ENCODE results near the gene PUSL1. TPM values are rescaled to one million over a fixed set of nuclear protein-coding genes. Genes with fewer than 3 reads are reported as not detected.

PUSL1 gene
- total and polyA plus RNA-seq, 2 of the 13 experiments (the other 11 are each of a cell fraction or from before 2014, with no cell fraction given), result 8.3 to 22.2 TPM

GRCh38 chr1:1349256-1350012, 41.0 kb downstream of the PUSL1 start, which contains the start of gene DVL1 (continued):
- no peak for TF ChIP-seq ZBTB37 (CRISPR knock-in tag; IDR thresholded peaks at IDR 0.05)
- no peak for TF ChIP-seq ELF3 (CRISPR knock-in tag; IDR thresholded peaks at IDR 0.05)
- no peak for TF ChIP-seq ZNF850 (CRISPR knock-in tag; conservative IDR thresholded peaks at IDR 0.05)
- TF ChIP-seq ZSCAN25 (CRISPR knock-in tag; IDR thresholded peaks at IDR 0.05), result no peak
- TF ChIP-seq, protein P1, sequence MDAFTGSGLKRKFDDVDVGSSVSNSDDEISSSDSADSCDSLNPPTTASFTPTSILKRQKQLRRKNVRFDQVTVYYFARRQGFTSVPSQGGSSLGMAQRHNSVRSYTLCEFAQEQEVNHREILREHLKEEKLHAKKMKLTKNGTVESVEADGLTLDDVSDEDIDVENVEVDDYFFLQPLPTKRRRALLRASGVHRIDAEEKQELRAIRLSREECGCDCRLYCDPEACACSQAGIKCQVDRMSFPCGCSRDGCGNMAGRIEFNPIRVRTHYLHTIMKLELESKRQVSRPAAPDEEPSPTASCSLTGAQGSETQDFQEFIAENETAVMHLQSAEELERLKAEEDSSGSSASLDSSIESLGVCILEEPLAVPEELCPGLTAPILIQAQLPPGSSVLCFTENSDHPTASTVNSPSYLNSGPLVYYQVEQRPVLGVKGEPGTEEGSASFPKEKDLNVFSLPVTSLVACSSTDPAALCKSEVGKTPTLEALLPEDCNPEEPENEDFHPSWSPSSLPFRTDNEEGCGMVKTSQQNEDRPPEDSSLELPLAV (CRISPR knock-in tag; conservative IDR thresholded peaks at IDR 0.05; ENCODE audit: low read depth), result no peak
- TF ChIP-seq, protein P2, sequence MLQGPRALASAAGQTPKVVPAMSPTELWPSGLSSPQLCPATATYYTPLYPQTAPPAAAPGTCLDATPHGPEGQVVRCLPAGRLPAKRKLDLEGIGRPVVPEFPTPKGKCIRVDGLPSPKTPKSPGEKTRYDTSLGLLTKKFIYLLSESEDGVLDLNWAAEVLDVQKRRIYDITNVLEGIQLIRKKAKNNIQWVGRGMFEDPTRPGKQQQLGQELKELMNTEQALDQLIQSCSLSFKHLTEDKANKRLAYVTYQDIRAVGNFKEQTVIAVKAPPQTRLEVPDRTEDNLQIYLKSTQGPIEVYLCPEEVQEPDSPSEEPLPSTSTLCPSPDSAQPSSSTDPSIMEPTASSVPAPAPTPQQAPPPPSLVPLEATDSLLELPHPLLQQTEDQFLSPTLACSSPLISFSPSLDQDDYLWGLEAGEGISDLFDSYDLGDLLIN (CRISPR knock-in tag; IDR thresholded peaks at IDR 0.05; ENCODE audit: borderline replicate concordance), result no peak
- no peak for TF ChIP-seq SSRP1 (CRISPR knock-in tag; IDR thresholded peaks at IDR 0.05)
- no peak for TF ChIP-seq ZNF619 (CRISPR knock-in tag; IDR thresholded peaks at IDR 0.05)
- TF ChIP-seq SAP130 (CRISPR knock-in tag; IDR thresholded peaks at IDR 0.05; ENCODE audit: low read depth), result no peak
- TF ChIP-seq SP1 (IDR thresholded peaks at IDR 0.05), result no peak
- no peak for TF ChIP-seq SP1 (CRISPR knock-in tag; IDR thresholded peaks at IDR 0.05)
- no peak for TF ChIP-seq ZNF597 (CRISPR knock-in tag; IDR thresholded peaks at IDR 0.05)
- TF ChIP-seq MXI1 (IDR thresholded peaks at IDR 0.05; ENCODE audit: borderline replicate concordance, low read depth, low read length), result peak; percentile 37; the same call in 1 of the 3 replicates
- no peak for TF ChIP-seq FOXM1 (CRISPR knock-in tag; IDR thresholded peaks at IDR 0.05)
- TF ChIP-seq MIER3 (CRISPR knock-in tag; IDR thresholded peaks at IDR 0.05; ENCODE audit: borderline replicate concordance), result no peak
- TF ChIP-seq, protein P3, sequence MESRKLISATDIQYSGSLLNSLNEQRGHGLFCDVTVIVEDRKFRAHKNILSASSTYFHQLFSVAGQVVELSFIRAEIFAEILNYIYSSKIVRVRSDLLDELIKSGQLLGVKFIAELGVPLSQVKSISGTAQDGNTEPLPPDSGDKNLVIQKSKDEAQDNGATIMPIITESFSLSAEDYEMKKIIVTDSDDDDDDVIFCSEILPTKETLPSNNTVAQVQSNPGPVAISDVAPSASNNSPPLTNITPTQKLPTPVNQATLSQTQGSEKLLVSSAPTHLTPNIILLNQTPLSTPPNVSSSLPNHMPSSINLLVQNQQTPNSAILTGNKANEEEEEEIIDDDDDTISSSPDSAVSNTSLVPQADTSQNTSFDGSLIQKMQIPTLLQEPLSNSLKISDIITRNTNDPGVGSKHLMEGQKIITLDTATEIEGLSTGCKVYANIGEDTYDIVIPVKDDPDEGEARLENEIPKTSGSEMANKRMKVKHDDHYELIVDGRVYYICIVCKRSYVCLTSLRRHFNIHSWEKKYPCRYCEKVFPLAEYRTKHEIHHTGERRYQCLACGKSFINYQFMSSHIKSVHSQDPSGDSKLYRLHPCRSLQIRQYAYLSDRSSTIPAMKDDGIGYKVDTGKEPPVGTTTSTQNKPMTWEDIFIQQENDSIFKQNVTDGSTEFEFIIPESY (CRISPR knock-in tag; IDR thresholded peaks at IDR 0.05), result peak; percentile 16; the same call in 1 of the 2 replicates
- no peak for TF ChIP-seq ZNF766 (CRISPR knock-in tag; IDR thresholded peaks at IDR 0.05; ENCODE audit: borderline replicate concordance)
- TF ChIP-seq, protein P4, sequence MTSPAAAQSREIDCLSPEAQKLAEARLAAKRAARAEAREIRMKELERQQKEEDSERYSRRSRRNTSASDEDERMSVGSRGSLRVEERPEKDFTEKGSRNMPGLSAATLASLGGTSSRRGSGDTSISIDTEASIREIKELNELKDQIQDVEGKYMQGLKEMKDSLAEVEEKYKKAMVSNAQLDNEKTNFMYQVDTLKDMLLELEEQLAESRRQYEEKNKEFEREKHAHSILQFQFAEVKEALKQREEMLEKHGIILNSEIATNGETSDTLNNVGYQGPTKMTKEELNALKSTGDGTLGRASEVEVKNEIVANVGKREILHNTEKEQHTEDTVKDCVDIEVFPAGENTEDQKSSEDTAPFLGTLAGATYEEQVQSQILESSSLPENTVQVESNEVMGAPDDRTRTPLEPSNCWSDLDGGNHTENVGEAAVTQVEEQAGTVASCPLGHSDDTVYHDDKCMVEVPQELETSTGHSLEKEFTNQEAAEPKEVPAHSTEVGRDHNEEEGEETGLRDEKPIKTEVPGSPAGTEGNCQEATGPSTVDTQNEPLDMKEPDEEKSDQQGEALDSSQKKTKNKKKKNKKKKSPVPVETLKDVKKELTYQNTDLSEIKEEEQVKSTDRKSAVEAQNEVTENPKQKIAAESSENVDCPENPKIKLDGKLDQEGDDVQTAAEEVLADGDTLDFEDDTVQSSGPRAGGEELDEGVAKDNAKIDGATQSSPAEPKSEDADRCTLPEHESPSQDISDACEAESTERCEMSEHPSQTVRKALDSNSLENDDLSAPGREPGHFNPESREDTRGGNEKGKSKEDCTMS (CRISPR knock-in tag; conservative IDR thresholded peaks at IDR 0.05), result no peak
- no peak for TF ChIP-seq ZNF432 (CRISPR knock-in tag; IDR thresholded peaks at IDR 0.05; ENCODE audit: borderline replicate concordance)
- no peak for TF ChIP-seq ZNF326 (CRISPR knock-in tag; IDR thresholded peaks at IDR 0.05; ENCODE audit: borderline replicate concordance)

Data from HepG2 (cell line).